GM18858 (cell line): ENCODE results near the gene HNF4A.
A peak's percentile ranks its signal among the peaks of the same experiment; 100 is the strongest.
"Not testable (repeated sequence)": the region's sequence is repeated elsewhere in the genome, so short reads cannot be mapped to it uniquely, and the experiment has no call there.

Experiments
- ATAC-seq: cut with Tn5 transposase; IDR thresholded peaks from one replicate; pipeline ENCODE4 v1.9.1; 2021; ENCODE audit not compliant: unreplicated experiment

The HNF4A gene

GRCh38 chr20:44355498-44356352, at the start of gene HNF4A:
Gene HNF4A, plus strand, starts transcription at chr20:44355699. Its CDS starts 106 bp downstream, at chr20:44355805.
- no peak for ATAC-seq

- ATAC-seq: no peak
Measured at GRCh38 chr20:44306927-44307326, 48.6 kb upstream of the HNF4A start.

- no peak for ATAC-seq
Measured at GRCh38 chr20:44309763-44310663, 45.5 kb upstream of the HNF4A start.

GRCh38 chr20:44310664-44311639, 44.5 kb upstream of the HNF4A start, which contains the start of gene FITM2:
Gene FITM2, minus strand, starts transcription at chr20:44311202. Its CDS starts 54 bp downstream, at chr20:44311148.
- ATAC-seq: peak; percentile 81

GRCh38 chr20:44314870-44315269, 40.6 kb upstream of the HNF4A start:
- ATAC-seq: no peak

- no peak for ATAC-seq
Measured at GRCh38 chr20:44319839-44320422, 35.6 kb upstream of the HNF4A start.

GRCh38 chr20:44324343-44324742, 31.2 kb upstream of the HNF4A start:
- no peak for ATAC-seq

GRCh38 chr20:44326391-44327159, 28.9 kb upstream of the HNF4A start:
- no peak for ATAC-seq

GRCh38 chr20:44327748-44328147, 27.8 kb upstream of the HNF4A start:
- not testable (repeated sequence) for ATAC-seq

- ATAC-seq: no peak
Measured at GRCh38 chr20:44328428-44328827, 27.1 kb upstream of the HNF4A start.

GRCh38 chr20:44331201-44331600, 24.3 kb upstream of the HNF4A start:
- ATAC-seq: no peak

GRCh38 chr20:44334306-44334705, 21.2 kb upstream of the HNF4A start:
- no peak for ATAC-seq

GRCh38 chr20:44334709-44335108, 20.8 kb upstream of the HNF4A start:
- no peak for ATAC-seq

GRCh38 chr20:44335675-44336074, 19.8 kb upstream of the HNF4A start:
- no peak for ATAC-seq

- ATAC-seq: no peak
Measured at GRCh38 chr20:44336086-44336485, 19.4 kb upstream of the HNF4A start.

- no peak for ATAC-seq
Measured at GRCh38 chr20:44336725-44337380, 18.6 kb upstream of the HNF4A start, which contains the start of gene R3HDML. Gene R3HDML, plus strand, starts transcription at chr20:44337043. Its CDS starts 115 bp downstream, at chr20:44337158.

GRCh38 chr20:44342248-44342647, 13.3 kb upstream of the HNF4A start:
- no peak for ATAC-seq

- ATAC-seq: no peak
Measured at GRCh38 chr20:44343162-44343675, 12.3 kb upstream of the HNF4A start.
